D341Med (cell line): ENCODE results near the gene TMEM245.
"Not testable (repeated sequence)": the region's sequence is repeated elsewhere in the genome, so short reads cannot be mapped to it uniquely, and the experiment has no call there.

Source experiments
- DNase-seq: peaks from one replicate; pipeline ENCODE4 v3.0.0; 2012; ENCODE audit warnings: low spot score

Gene TMEM245

GRCh38 chr9:108991479-108991878 is 128.3 kb downstream of the TMEM245 start:
- DNase-seq, result no peak

DNA sequence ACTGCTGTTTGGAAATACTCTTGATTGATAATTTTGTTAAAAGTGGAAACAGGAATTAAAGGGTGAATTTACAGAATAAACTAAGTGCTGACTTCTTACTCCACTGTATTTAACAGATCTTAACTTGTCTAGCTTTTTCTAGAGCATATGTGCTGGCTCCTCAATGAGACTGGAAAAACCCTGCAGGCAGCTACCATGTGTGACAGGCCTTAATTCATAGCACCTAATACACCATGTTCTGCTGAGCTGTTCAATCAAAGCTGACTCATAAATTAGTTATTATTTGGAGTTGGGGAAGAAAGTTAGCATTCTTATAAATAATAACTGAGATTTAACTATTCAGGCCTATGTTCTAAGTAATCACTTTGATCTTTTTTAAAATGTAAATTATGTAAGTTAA is 135.9 kb downstream of the TMEM245 start:
- DNase-seq, result no peak

DNA sequence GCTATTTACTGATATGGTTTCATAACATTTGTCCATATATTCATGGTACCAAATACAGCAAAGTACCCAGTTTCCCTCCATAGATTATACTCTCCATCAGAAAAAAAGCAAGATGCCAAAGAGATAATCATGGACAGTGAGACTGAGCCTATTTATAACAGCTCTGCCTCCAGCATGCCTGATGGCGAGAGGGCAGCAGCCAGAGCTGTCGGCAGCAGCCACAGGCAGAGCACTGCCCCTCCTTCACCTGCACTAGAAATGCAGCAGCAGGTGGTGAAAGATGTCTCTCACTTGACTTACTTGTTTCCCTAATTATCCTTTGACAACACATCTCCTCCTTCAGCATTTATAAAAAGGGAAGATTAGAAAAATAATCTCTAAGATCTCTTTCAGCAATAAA is 138.9 kb downstream of the TMEM245 start:
- DNase-seq, result no peak

GRCh38 chr9:108978205-108978604 is 141.5 kb downstream of the TMEM245 start:
- DNase-seq, result no peak

DNA sequence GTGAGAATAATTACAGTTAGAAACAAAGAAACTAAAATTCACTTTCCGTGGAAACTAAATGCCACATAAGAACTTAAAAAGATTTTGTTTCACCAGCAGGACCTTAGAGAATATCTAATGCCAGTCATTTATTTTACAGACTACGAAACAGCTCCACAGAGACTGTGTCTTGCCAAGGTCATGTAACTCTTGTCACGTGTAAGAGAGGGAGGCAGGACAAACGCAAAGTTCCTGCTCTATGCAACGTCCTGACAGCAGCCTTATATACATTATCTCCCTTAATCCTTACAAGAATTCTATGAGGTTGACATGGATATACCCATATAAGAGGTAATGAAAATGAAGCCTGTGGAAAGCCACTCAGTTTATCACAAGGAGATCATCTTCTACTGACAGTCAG is 145.9 kb downstream of the TMEM245 start:
- DNase-seq, result no peak

GRCh38 chr9:108972626-108973209 is 147.0 kb downstream of the TMEM245 start:
- no peak for DNase-seq

DNA sequence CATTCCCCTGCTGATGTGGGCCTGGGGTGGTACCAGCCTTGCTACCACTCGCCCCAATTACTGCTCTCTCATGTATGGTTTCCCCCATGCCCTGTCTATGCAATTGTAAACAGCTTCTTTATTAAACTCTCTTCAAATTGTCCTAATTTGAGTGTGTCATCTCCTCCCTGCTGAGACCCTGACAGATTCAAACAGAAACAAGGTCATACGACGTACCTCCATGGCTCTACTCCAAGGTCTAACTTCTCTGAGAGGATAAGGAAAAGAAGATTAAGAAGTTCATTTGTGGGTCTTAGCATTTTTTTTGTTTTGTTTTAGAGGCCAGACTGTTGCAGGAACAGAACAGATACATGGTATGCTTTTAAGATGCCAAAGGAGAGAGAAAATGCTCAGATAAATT is 147.6 kb downstream of the TMEM245 start:
- peak; percentile 17 for DNase-seq

DNA sequence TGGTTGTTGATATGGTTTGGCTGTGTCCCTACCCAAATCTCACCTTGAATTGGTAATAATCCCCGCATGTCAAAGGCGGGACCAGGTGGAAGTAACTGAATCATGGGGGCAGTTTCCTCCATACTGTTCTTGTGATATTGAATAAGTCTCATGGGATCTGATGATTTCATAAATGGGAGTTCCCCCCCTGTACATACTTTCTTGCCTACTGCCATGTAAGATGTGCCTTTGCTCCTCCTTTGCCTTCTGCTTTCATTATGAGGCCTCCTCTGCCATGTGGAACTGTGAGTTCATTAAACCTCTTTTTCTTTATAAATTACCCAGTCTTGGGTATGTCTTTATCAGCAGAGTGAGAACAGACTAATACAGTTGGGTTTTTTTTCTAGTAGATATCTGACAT is 148.4 kb downstream of the TMEM245 start:
- not testable (repeated sequence) for DNase-seq

DNA sequence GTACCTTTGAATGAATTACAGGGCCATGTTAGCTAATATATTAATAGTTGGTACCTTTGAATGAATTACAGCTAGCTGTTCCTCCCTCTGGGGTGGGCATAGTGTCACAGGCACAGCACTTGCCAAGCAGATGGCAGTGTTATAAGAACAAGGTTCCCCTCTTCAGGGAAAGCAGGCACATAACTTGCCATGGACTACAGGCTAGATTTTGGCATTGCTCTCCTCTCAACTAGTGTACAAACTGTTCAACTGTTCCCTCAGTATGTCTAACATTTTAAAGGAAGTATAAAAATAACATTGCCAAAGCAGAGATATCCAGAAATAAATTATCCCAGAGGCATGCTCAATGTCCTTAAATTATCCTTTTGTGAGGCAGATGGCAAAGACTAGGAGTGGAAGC is 151.8 kb downstream of the TMEM245 start:
- no peak for DNase-seq
